Right lobe of liver (tissue), 6 donors: ENCODE measurements around the gene NLRP9. TPM values are rescaled to one million over a fixed set of nuclear protein-coding genes. Genes with fewer than 3 reads are reported as not detected.

Source experiments
- ATAC-seq, 4 donors: fragments of 200-7000 bp; cut with Tn5 transposase; one replicate each; pipeline ENCODE4 v1.9.1; 2020; ENCODE audit warnings: mild to moderate bottlenecking in 4 of 4, moderate library complexity in 4 of 4
- DNase-seq, 3 donors: peaks; one replicate each; pipeline ENCODE4 v3.0.0-alpha.2; 2020
- H3K27ac ChIP-seq, 3 donors: fragments of 200-600 bp; one replicate each; pipeline ENCODE4 v1.8.0; 2022
- H3K27me3 ChIP-seq, 2 donors: fragments of 200-600 bp; one replicate each; pipeline ENCODE4 v1.8.0; 2022
- H3K36me3 ChIP-seq, 4 donors: fragments of 200-600 bp; sonication (generic) in 1 of 4; one replicate each; pipeline versions ENCODE4 v1.5.1 to v1.8.0; 2017 to 2022; ENCODE audit warnings: control low read depth in 1 of 4
- H3K4me1 ChIP-seq, 4 donors: fragments of 200-600 bp; sonication (generic) in 1 of 4; one replicate each; pipeline versions ENCODE4 v1.5.1 to v1.8.0; 2017 to 2022; ENCODE audit warnings: control low read depth in 1 of 4
- H3K4me3 ChIP-seq, 3 donors: fragments of 200-600 bp; one replicate each; pipeline ENCODE4 v1.8.0; 2022
- H3K9me3 ChIP-seq, 4 donors: fragments of 200-600 bp; sonication (generic) in 1 of 4; one replicate each; pipeline versions ENCODE4 v1.5.1 to v1.8.0; 2017 to 2022; ENCODE audit warnings: control low read depth in 1 of 4
- POLR2A ChIP-seq: fragments of 450-650 bp; IDR thresholded peaks from one replicate; pipeline ENCODE4 v1.6.1; 2017; ENCODE audit warnings: antibody characterized with exemption, mild to moderate bottlenecking
- WGBS: methylation state at CpG from one replicate; pipeline ENCODE4 v1.1.6; 2018; ENCODE audit warnings: low coverage, low lambda C conversion rate; ENCODE audit not compliant: insufficient coverage; ENCODE audit errors: missing lambda C conversion rate; 5-methylcytosine and 5-hydroxymethylcytosine counted together
- intact Hi-C, 2 donors: fragments of 100-400 bp; cut with DNase I; formaldehyde crosslinking; loops; one replicate each; pipeline versions ENCODE4 v1.11.2 to v1.14.1; 2022
- total RNA-seq, 6 experiments: library from RNA; depleted of rRNA in 2 of 6; stranded (reverse); fragments of >200 nt in 2 of 6; fragmentation: NEBNext Ultra II Directional in 3 of 6; extraction: Animal tissue kit (Norgen Biotek cat#: 25700) in 3 of 6; gene quantifications; one replicate each; pipeline versions ENCODE4 v1.1.0 to v1.2.4, GENCODE V29; 2016 to 2023
- TF ChIP-seq, protein P1 (sequence below), 4 donors: fragments of 200-600 bp in 3 of 4; fragments of 450-650 bp in 1 of 4; IDR thresholded peaks; one replicate each; pipeline versions ENCODE4 v1.5.1 to v1.8.0; 2016 to 2022; ENCODE audit warnings: antibody characterized with exemption in 4 of 4, mild to moderate bottlenecking in 2 of 4
- donor health status: DM: no; HTN: yes; CAD: no.
- donor health status: DM: no; HTN: no; CAD: no.
- donor health status: DM: no; HTN: no; CAD: no.
- donor health status: DM: no; HTN: yes; CAD: no.
- donor health status: DM: no; HTN: yes; CAD: no.

The NLRP9 gene
- total RNA-seq, 6 experiments from 2014 or later, result not detected

GRCh38 chr19:55699221-55699620, 39.0 kb downstream of the NLRP9 start:
- DNase-seq, result no peak
- H3K36me3 ChIP-seq, result peaks cover 0 to 37% (median 14%) of the 10 kb centered on the region in 4 donors

DNA sequence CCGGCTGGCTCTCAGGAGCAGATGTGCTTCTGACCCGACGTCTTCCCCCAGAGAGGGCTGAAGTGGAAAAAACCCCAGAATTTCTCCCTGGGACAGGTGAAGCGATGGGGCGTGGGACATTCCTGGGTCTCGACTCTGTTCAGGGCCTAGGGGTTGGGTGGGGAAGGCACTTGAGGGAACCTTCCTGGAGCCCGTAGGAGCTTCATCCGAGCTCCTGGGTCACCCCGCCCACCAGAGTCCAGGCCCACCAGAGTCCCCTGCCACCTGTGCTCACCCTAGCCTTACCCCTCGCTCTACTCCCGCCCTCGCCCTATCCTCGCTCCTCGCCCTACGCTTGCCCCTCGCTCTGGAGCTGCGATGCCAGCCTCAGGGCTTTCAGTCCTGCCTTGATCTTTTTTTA, 39.9 kb downstream of the NLRP9 start:
- Histone ChIP-seq H3K4me1 (no peaks in the 10 kb centered on the region), H3K27ac (no peak overlapping the region), H3K4me3 (no peak overlapping the region), H3K36me3 (peaks cover 0 to 45% (median 16%) of the 10 kb centered on the region in 4 donors), H3K9me3 (no peaks in the 10 kb centered on the region), H3K27me3 (no peaks in the 10 kb centered on the region)
- intact Hi-C loops, result no loop called here
- WGBS, result 97% methylated on average over 8 of the region's 17 CpGs
- ATAC-seq (no peak), DNase-seq (no peak)
- TF ChIP-seq POLR2A, result no peak
- TF ChIP-seq, protein P1, sequence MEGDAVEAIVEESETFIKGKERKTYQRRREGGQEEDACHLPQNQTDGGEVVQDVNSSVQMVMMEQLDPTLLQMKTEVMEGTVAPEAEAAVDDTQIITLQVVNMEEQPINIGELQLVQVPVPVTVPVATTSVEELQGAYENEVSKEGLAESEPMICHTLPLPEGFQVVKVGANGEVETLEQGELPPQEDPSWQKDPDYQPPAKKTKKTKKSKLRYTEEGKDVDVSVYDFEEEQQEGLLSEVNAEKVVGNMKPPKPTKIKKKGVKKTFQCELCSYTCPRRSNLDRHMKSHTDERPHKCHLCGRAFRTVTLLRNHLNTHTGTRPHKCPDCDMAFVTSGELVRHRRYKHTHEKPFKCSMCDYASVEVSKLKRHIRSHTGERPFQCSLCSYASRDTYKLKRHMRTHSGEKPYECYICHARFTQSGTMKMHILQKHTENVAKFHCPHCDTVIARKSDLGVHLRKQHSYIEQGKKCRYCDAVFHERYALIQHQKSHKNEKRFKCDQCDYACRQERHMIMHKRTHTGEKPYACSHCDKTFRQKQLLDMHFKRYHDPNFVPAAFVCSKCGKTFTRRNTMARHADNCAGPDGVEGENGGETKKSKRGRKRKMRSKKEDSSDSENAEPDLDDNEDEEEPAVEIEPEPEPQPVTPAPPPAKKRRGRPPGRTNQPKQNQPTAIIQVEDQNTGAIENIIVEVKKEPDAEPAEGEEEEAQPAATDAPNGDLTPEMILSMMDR (IDR thresholded peaks at IDR 0.05), result no peak

More at GRCh38 chr19:55699221-55699620, 39.0 kb downstream of the NLRP9 start:
- no peak for ATAC-seq
- H3K4me3 ChIP-seq, result no peak overlapping the region
- no peaks in the 10 kb centered on the region for H3K9me3 ChIP-seq
- TF ChIP-seq POLR2A, result no peak
- TF ChIP-seq, protein P1 (IDR thresholded peaks at IDR 0.05), result no peak
- H3K27me3 ChIP-seq, result no peaks in the 10 kb centered on the region
- no peak overlapping the region for H3K27ac ChIP-seq
- intact Hi-C loops, result no loop called here
- WGBS, result 88% methylated on average over 11 of the region's 11 CpGs
- no peaks in the 10 kb centered on the region for H3K4me1 ChIP-seq

- intact Hi-C loops, result no loop called here
- TF ChIP-seq POLR2A, result no peak
- Histone ChIP-seq H3K4me3 (no peak overlapping the region), H3K36me3 (peaks cover 3 to 50% (median 19%) of the 10 kb centered on the region in 4 donors), H3K9me3 (no peaks in the 10 kb centered on the region), H3K4me1 (no peaks in the 10 kb centered on the region), H3K27ac (no peak overlapping the region), H3K27me3 (no peaks in the 10 kb centered on the region)
- DNase-seq (no peak), ATAC-seq (no peak)
- 94% methylated on average over 7 of the region's 8 CpGs for WGBS
These were observed 40.5 kb downstream of the NLRP9 start for GRCh38 chr19:55697698-55698097.

DNA sequence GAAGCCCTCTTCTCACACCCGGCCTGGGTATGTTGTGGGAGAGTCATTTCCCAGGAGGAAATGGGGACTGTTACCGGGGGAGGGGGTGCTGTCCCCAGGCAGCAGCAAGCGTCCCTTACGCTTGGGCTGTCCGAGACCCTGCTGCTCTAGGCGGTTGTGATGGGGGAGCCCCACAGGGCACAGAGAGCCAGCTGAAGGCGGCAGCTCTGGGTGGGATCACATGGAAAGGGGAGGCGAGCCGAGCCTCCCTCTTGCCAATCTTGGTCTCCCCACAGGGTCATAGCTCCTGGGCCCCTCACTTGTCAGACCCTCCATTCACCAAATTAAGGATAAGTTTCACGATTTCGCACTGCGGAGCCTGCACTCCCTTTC, 41.1 kb downstream of the NLRP9 start:
- 84% methylated on average over 5 of the region's 12 CpGs for WGBS
- DNase-seq (no peak), ATAC-seq (no peak)
- intact Hi-C loops, result no loop called here
- Histone ChIP-seq H3K27ac (no peak overlapping the region), H3K9me3 (no peaks in the 10 kb centered on the region), H3K4me3 (no peak overlapping the region), H3K27me3 (no peaks in the 10 kb centered on the region), H3K36me3 (peaks cover 3 to 53% (median 20%) of the 10 kb centered on the region in 4 donors), H3K4me1 (no peaks in the 10 kb centered on the region)
- no peak for TF ChIP-seq POLR2A
- TF ChIP-seq, protein P1 (IDR thresholded peaks at IDR 0.05), result no peak

DNA sequence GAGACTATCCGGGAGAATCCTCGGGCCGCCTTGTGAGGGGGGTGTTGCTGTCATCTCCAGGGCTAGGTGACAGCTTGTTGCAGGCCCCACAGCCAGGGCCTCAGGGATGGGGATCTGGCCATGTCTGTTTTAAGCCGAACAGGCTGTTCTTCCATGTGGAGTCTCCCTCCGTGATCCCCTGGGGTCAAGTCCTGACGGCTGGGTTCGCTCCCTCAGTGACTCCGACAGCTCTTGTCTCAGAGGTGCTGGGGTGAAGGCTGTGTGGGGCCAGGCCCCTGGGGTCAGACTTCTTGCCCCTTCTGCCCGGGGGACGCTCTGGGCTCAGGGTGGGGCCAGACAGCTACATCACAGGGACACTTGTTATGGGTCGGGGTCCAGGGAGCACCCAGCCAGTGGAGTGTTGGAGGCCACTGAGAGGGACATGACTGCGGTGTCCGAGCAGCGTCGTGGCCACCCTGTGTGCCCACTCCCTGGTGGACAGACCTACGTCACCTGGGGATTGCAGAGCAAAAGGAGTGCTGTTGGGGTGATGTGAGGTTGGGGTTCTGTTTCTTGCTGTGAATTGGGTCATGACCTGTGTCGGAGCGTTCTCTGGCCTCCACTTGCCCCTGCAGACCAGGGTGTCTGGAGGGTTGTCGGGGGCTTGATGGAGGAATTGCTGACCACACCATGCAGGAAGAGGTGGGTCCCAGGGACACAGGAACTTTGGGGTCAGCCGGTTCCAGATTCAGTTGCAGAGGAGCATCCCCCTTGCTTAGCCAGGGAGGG, 41.7 kb downstream of the NLRP9 start:
- Histone ChIP-seq H3K4me3 (no peak overlapping the region), H3K27me3 (no peaks in the 10 kb centered on the region), H3K4me1 (no peaks in the 10 kb centered on the region), H3K27ac (no peak overlapping the region), H3K36me3 (peaks cover 3 to 53% (median 20%) of the 10 kb centered on the region in 4 donors), H3K9me3 (no peaks in the 10 kb centered on the region)
- WGBS, result no CpG with 5 or more reads among the region's 20 CpGs
- intact Hi-C loops, result no loop called here
- TF ChIP-seq POLR2A, result no peak
- TF ChIP-seq, protein P1 (IDR thresholded peaks at IDR 0.05), result no peak
- DNase-seq, result no peak
- no peak for ATAC-seq
